Amygdala (tissue), 56 donors: ENCODE results near the gene KCNMA1.

ENCODE experiments used
- DNase-seq, 56 donors: peaks; one replicate each; lab custom pipeline; 2025; lab: John Stamatoyannopoulos, UW

KCNMA1 gene

GRCh38 chr10:76973091-76974016 lies 664.3 kb downstream of the KCNMA1 start:
- DNase-seq: no peak

GRCh38 chr10:76972541-76972940 lies 665.1 kb downstream of the KCNMA1 start:
- no peak for DNase-seq

DNA sequence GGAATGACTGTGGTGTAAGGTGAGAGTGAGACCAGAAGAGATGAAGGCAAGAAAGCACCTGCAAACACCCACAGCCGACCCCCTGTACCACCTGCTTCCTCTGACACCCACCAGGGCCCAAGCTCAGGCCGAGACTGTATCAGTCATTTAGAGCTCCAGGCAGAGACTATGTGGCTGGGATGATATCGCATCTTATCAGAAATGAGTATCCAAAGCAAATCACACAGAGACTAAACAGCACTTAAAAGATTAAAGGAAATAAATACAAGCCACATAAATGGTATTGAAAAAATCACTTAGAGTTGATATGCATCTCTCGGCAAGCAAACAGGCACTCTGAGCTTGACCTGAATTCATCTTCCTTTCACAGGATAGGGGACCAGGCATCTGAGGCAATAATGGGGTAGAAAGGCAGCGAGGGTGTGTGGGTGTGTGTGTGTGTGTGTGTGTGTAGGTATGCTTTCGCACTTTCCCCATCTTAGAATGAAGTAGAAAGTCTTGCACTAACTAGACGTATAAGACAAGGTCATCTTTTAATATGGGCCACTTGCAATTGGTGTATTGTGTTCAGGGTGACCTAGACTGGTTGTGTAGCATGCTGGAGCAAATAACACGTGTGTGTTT lies 665.9 kb downstream of the KCNMA1 start:
- DNase-seq: no peak

GRCh38 chr10:76970711-76971519 lies 666.7 kb downstream of the KCNMA1 start:
- peak in 7 of 56 donors; percentile 4 to 30 (median 6) for DNase-seq

DNA sequence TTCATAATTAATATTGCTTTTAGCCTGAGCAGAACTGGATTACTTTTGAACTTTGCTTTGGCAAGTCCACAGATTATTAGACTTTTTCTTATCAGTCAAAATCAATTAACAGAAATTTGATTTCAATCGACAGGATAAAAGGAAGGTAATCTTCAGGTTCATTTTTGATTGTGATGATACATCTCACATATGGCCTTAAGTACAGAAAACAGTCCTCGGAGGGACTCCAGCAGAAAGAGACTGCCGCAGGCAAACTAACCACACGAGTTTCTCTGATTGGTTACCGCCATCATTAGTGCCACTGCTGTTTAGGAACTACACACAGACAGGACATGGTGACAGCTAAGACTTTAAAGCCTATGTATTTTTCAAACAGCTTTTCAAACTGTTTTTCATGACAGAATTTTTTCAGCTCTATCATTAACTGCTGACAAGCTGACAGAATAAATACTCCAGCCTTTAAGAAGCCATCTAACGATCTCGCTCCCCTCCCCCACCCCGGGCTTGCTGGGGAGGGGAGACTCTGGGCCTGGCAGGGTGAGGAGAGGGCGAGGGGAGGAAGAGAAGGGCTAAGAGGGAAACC lies 668.2 kb downstream of the KCNMA1 start:
- DNase-seq: no peak

- no peak for DNase-seq
Observed at GRCh38 chr10:76968483-76968882, 669.1 kb downstream of the KCNMA1 start.

GRCh38 chr10:76962851-76963250 lies 674.8 kb downstream of the KCNMA1 start:
- no peak for DNase-seq

DNA sequence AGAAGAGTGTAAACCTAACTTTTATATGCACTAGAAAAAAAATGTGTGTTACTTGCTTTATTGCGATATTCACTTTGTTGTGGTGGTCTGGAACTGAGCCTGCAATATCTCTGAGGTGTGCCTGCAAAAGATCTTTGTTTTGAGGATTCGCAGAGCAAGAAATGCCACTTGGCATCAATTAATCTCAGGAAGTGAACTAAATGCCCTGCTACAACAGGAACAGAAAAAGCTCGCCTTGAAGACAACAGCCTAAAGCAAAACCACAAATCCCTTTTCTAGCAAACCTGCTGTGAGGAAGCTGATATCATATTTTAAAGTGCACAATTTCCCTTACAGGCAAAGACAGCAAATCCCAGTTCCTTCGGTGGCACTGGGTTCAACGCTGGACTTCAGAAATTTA lies 675.8 kb downstream of the KCNMA1 start:
- no peak for DNase-seq

GRCh38 chr10:76959111-76959510 lies 678.5 kb downstream of the KCNMA1 start:
- DNase-seq: no peak

DNA sequence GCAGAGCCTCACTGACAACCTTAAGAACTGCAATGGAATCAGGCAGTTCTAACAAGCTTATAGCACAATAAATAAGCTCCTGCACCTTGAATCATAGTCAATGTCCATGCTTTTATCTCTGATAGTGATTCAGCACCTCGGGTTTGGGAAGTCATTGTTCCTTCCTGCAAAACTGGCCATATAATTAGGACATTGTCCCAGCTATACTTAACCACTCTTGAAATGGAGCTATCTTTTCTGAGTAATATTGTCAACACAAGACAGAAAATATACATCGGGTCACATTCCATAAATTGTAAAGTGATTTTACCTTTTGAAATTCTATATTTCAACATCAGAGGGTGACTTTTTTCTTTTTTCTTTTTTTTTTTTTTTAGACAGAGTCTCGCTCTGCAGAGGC lies 682.8 kb downstream of the KCNMA1 start:
- no peak for DNase-seq

GRCh38 chr10:76950354-76950753 lies 687.3 kb downstream of the KCNMA1 start:
- no peak for DNase-seq

GRCh38 chr10:76946270-76946669 lies 691.3 kb downstream of the KCNMA1 start:
- DNase-seq: no peak

DNA sequence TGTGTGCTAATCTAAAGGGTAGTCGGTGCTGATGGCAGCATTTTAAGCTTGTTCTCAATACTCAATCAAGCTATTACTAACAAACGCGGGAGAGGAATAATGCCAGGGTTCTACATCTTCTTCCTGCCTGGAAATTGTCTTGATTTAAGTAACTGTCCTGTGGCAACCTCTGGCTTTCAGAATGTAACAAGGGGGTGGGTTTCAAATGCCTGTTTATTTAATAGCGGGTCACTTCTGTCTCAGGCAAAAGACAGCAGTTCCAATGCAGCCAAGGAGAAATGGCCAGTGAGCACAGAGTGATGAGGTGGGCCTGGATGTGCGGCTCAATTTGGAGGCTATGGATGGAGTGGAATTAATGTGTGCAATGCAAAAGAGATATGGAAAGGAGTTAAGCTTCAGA lies 692.4 kb downstream of the KCNMA1 start:
- no peak for DNase-seq

DNA sequence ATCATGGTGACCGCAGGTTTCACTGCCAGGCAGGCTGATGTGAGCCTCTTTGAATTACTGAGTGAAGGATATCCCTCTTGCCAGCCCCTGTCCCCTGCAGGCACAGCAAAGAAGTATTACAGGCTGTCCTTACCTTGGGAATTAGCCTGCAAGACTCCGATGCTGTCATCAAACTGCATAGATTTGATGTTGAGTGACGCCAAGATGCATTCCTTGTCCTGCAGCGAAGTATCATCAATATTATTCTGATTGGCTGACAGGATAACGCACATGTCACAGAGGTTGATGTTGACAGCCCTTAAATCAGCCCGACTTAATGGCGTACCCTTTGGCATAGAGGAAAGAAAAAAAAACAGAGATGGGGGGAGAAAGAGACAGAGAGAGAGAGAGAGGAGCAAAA lies 693.0 kb downstream of the KCNMA1 start:
- DNase-seq: no peak

DNA sequence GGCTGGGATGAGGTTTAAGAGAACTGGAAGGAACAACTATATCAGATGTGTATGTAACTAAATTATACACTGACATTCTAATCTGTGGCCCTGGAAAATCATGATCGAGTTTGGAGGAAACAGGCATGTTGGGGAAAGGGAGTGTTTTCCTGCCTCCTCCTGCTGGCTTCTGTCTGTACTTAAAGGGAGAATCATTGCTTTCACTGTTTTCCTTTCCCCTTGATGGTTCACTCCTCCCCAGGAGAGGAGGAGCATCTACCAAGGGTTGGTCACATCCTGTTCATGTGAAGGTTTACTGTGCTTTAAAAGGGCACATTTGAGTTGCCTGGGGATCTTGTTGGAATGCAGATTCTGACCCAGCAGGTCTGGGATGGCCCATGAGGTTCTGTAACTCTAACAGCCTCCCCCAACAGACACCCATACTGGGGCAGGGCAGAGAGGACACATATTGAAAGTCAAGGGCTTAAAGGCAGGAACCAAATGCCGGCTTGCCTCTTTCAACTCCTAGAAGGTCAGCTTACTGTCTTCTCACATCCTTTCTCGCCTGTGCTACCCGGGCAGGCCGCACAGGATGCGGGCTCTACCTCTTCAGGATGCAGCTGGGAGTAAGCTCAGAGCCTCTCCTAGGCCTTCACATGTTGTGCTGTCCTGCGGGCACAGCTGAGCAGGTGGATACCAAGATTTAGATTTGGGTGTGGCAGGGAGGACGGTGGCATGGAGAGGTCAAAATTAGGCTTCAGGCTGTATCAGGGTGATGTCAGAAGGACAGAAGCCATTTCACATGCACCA lies 694.8 kb downstream of the KCNMA1 start:
- DNase-seq: no peak

DNA sequence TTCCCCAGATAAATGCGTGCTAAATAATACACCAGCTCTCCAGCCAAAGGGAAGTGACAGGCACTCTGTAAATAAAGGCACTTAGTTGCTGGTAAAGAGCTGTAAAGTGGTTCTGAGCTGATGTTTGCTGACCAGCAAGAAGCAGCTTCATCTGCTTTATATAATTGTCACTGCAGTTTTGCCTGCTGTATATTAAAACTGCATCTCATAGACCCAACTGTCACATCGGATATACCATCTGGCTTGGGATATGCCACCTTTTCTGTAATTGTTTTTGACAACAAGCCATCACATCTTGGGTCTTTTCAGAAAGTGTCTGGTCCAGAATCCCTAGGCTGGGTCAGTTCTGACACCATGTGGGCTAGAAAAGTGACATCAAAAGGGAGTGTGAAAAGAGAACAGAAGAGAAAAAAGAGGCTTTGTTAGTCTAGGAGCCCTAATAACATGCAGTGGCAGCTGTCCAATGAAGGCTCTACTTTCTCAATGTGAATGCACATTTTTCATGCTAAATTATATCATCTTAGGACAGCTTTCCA lies 697.6 kb downstream of the KCNMA1 start:
- peak in 6 of 56 donors; percentile 6 to 29 (median 14) for DNase-seq

DNA sequence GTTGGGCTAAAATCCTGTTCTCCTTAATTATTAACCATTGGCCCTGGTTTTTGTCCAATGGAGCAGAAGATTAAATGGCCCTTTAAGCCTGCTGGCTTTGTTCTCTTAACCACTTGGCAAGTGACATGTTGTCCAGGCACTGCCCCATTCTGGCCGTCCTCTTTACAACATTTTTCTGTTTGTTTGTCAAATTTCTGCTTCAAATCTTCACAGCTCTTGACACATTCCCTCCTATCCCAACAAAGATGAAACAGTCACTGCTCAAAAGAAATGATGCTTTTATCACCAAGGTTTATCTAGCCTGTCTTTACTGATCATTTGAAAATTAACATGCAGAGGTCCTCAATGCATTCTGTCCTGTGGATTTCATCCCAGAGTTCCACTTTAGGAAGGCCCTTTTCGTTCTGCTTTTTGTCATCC lies 700.4 kb downstream of the KCNMA1 start:
- DNase-seq: peak in 3 of 56 donors; percentile 5 to 28 (median 6)

DNA sequence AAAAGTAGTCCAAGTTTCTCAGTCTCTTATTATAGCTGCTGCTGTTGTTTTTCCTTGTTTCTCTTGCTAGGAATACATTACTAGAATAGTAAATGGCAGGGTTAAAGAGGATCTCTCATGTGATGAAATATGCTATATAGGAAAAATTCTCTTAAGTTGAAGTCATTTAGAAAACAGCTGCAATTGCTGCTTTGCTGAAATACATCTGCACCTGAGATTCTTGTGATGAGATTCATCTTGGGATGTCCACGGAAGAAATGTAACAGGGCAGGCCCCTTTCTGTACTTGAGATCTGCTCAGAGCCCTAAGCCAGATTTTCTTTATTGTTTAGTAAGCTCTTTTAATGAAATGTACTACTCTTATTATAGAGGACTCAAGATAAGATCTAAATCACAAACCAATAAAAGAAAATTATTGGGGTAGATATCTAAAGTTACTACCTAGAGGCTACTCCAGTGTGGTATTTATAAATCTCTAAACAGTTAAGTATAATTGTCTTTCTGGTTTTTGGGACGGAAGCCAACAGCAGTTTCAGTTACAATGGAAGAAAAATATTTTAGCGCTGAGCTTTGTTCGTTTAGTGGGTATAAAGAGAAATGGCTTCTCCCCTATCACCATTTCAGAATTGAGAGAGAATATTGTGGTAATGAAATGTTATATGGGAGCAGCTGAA lies 701.5 kb downstream of the KCNMA1 start:
- DNase-seq: no peak

DNA sequence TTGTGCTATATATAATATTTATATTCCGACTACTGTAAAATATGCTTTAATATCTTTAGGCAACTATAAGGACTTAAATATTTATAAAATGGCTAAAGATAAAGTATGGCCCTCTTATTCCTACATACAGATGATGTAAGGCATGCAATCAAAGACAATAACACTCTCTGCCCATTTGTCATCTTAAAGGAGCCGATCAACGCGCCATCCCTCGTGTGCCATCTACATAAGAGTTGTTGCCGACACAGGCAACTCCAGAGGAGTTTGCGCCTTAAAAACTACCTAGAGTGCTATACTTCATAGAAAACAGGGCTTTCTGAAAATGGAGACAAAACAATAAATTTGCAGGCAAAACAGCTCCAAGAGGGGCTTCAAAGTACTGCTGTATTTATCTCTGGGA lies 709.0 kb downstream of the KCNMA1 start:
- DNase-seq: no peak
